Vagina (tissue), 2 donors: Measurements from ENCODE around the gene TMTC1.

Experiments
- POLR2A ChIP-seq, 2 donors: fragments of 450-650 bp; IDR thresholded peaks; one replicate each; pipeline ENCODE4 v1.6.1; 2017; ENCODE audit warnings: antibody characterized with exemption in 2 of 2, mild to moderate bottlenecking in 2 of 2, moderate library complexity in 2 of 2
- POLR2AphosphoS5 ChIP-seq, 2 donors: sonication (generic); formaldehyde crosslinking; IDR thresholded peaks; one replicate each; pipeline ENCODE4 v1.9.0; 2017; ENCODE audit warnings: antibody characterized with exemption in 2 of 2, mild to moderate bottlenecking in 2 of 2, low read depth in 1 of 2; ENCODE audit not compliant: insufficient read depth in 1 of 2
- TF ChIP-seq, protein P1 (sequence below), 3 experiments: fragments of 450-650 bp in 2 of 3; fragments of 200-600 bp in 1 of 3; sonication (generic) in 1 of 3; IDR thresholded peaks; one replicate each; pipeline ENCODE4 v1.5.1; 2017 to 2019; ENCODE audit warnings: antibody characterized with exemption in 3 of 3, mild to moderate bottlenecking in 2 of 3, moderate library complexity in 2 of 3

DNA sequence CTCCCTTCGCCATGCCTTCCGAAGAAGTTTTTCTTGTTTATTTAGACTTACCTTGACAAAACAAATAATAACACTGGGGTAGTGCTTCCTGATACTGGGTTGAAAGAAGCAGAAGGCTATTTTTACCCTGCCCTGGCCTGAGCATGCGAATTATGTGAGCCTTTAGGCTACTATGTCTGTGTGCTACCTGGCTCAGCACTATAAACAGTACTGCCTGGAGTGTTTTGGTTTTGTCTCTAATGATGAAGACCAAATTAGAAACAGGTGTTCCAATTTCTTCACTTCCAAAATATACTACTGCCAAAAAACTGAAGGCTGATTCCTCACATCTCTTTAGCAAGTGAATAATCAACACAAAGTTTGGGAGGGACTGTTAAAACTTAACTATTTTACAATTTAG is 278.6 kb downstream of the TMTC1 start:
- TF ChIP-seq POLR2AphosphoS5 (IDR thresholded peaks at IDR 0.05; ENCODE audit: insufficient read depth in 1 of 2, low read depth in 1 of 2) (no peak), POLR2A (IDR thresholded peaks at IDR 0.05) (no peak)
- TF ChIP-seq, protein P1, sequence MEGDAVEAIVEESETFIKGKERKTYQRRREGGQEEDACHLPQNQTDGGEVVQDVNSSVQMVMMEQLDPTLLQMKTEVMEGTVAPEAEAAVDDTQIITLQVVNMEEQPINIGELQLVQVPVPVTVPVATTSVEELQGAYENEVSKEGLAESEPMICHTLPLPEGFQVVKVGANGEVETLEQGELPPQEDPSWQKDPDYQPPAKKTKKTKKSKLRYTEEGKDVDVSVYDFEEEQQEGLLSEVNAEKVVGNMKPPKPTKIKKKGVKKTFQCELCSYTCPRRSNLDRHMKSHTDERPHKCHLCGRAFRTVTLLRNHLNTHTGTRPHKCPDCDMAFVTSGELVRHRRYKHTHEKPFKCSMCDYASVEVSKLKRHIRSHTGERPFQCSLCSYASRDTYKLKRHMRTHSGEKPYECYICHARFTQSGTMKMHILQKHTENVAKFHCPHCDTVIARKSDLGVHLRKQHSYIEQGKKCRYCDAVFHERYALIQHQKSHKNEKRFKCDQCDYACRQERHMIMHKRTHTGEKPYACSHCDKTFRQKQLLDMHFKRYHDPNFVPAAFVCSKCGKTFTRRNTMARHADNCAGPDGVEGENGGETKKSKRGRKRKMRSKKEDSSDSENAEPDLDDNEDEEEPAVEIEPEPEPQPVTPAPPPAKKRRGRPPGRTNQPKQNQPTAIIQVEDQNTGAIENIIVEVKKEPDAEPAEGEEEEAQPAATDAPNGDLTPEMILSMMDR (IDR thresholded peaks at IDR 0.05) = no peak
